K562 (cell line): ENCODE results near the gene SLITRK4. TPM values are rescaled to one million over a fixed set of nuclear protein-coding genes. Genes with fewer than 3 reads are reported as not detected.

Experiments
- ATAC-seq: fragments of 200-7000 bp; cut with Tn5 transposase; 3 replicates; pipeline ENCODE4 v1.9.1; 2020; ENCODE audit warnings: moderate library complexity
- BruUV-seq: library from RNA; stranded (reverse); fragments of 400-500 nt; replicated peaks from 2 replicates; lab custom pipeline; 2021; lab: Mats Ljungman, UMichigan
- CTCF ChIA-PET: fragments of 300-600 bp; formaldehyde crosslinking; extraction: SDS; loops from one replicate; lab custom pipeline; 2021; ENCODE audit warnings: low intra/inter-chr PET ratio; lab: Yijun Ruan, JAX
- POLR2A ChIA-PET: fragments of 300-600, 350-650 bp; sonication (Branson Sonifier 250); formaldehyde crosslinking; extraction: SDS; loops from one replicate; lab custom pipeline; 2021; ENCODE audit warnings: antibody characterized with exemption, inconsistent platforms; lab: Yijun Ruan, JAX
- DNase-seq, 4 experiments: peaks; one replicate each; pipeline versions ENCODE4 v3.0.0 to v3.0.0-alpha.2; 2011 to 2018; ENCODE audit warnings: low spot score in 3 of 4, mixed read lengths in 3 of 4; ENCODE audit errors: extremely low read depth in 1 of 4
- FAIRE-seq: peaks from 2 replicates; lab custom pipeline; 2011; peaks lifted over from hg19 to GRCh38; lab: Jason Lieb, UNC
- H2AFZ ChIP-seq: 2 replicates; pipeline ENCODE4 v1.6.0; 2011; ENCODE audit warnings: low read depth, low read length, control low read depth, inconsistent platforms
- H3K27ac ChIP-seq: fragments of 200-600 bp; 3 replicates; pipeline ENCODE4 v1.8.0; 2011; ENCODE audit warnings: low read depth, mild to moderate bottlenecking, control low read depth, inconsistent platforms, low read length, moderate library complexity, mixed read lengths; ENCODE audit errors: extremely low read depth
- H3K27me3 ChIP-seq, 2 experiments: fragments of 300-600 bp in 1 of 2; 2 replicates in 1 of 2; 3 replicates in 1 of 2; pipeline versions ENCODE4 v1.6.0 to v1.8.0; 2011; ENCODE audit warnings: inconsistent platforms in 2 of 2, low read length in 2 of 2, mild to moderate bottlenecking in 1 of 2, mixed read lengths in 1 of 2, moderate library complexity in 1 of 2; ENCODE audit not compliant: control insufficient read depth in 2 of 2, insufficient read depth in 2 of 2
- H3K36me3 ChIP-seq: fragments of 300-600 bp; 3 replicates; pipeline ENCODE4 v1.8.0; 2011; ENCODE audit warnings: mild to moderate bottlenecking, low read length, inconsistent platforms; ENCODE audit not compliant: control insufficient read depth, insufficient read depth
- H3K4me1 ChIP-seq, 2 experiments: fragments of 200-600 bp in 1 of 2; replicated peaks in 1 of 2; 2 replicates in 1 of 2; 3 replicates in 1 of 2; pipeline versions ENCODE4 v1.5.1 to v1.8.0; 2011; ENCODE audit warnings: inconsistent platforms in 2 of 2, low read length in 2 of 2, mild to moderate bottlenecking in 1 of 2, mixed read lengths in 1 of 2, moderate library complexity in 1 of 2; ENCODE audit not compliant: control insufficient read depth in 2 of 2, insufficient read depth in 2 of 2
- H3K4me2 ChIP-seq: 2 replicates; pipeline ENCODE4 v1.6.1; 2011; ENCODE audit warnings: low read length, control low read depth, inconsistent platforms, mixed read lengths; ENCODE audit not compliant: insufficient read depth
- H3K4me3 ChIP-seq: fragments of 200-600 bp; sonication (generic), shearing (Covaris generic); 2 replicates; pipeline ENCODE4 v1.5.1; 2016; ENCODE audit warnings: control low read depth, inconsistent platforms
- H3K79me2 ChIP-seq: fragments of 200-600 bp; 3 replicates; pipeline ENCODE4 v1.8.0; 2011; ENCODE audit warnings: low read length, inconsistent platforms; ENCODE audit not compliant: control insufficient read depth, insufficient read depth
- H3K9ac ChIP-seq, 2 experiments: 2 replicates each; pipeline versions ENCODE4 v1.6.0 to v1.6.1; 2011; ENCODE audit warnings: low read depth in 2 of 2, low read length in 2 of 2, control low read depth in 1 of 2, inconsistent platforms in 1 of 2, mild to moderate bottlenecking in 1 of 2, mixed read lengths in 1 of 2; ENCODE audit not compliant: insufficient read depth in 1 of 2
- H3K9me1 ChIP-seq: one replicate; pipeline ENCODE4 v1.6.0; 2011; ENCODE audit warnings: inconsistent platforms, mild to moderate bottlenecking, low read length, moderate library complexity; ENCODE audit not compliant: control insufficient read depth, insufficient read depth
- H3K9me3 ChIP-seq: replicated peaks from 2 replicates; pipeline ENCODE4 v1.5.1; 2011; ENCODE audit warnings: low read depth, low read length, inconsistent platforms; ENCODE audit not compliant: control insufficient read depth, insufficient read depth
- H4K20me1 ChIP-seq: replicated peaks from 2 replicates; pipeline ENCODE4 v1.6.1; 2011; ENCODE audit warnings: low read length, inconsistent platforms, mixed read lengths; ENCODE audit not compliant: control insufficient read depth, insufficient read depth
- CEBPB ChIP-seq: fragments of 450-650 bp; IDR thresholded peaks from 2 replicates; pipeline ENCODE4 v1.6.1; 2016; ENCODE audit warnings: missing genetic modification characterization, missing compliant biosample characterization
- E2F3 ChIP-seq: fragments of 250-450 bp; sonication (Bioruptor Pico); IDR thresholded peaks from 2 replicates; pipeline ENCODE4 v1.4.0; 2020; ENCODE audit warnings: mild to moderate bottlenecking
- GTF2A2 ChIP-seq: IDR thresholded peaks from 2 replicates; pipeline ENCODE4 v1.6.1; 2016; ENCODE audit warnings: mild to moderate bottlenecking, missing genetic modification characterization, missing compliant biosample characterization
- L3MBTL2 ChIP-seq: fragments of 450-650 bp; IDR thresholded peaks from 2 replicates; pipeline ENCODE4 v1.6.1; 2016; ENCODE audit warnings: mild to moderate bottlenecking, moderate library complexity
- LCOR ChIP-seq: sonication (generic); formaldehyde crosslinking; IDR thresholded peaks from 2 replicates; pipeline ENCODE4 v1.8.0; 2022; ENCODE audit warnings: mild to moderate bottlenecking, missing genetic modification reagents
- NR3C1 ChIP-seq: sonication (generic); formaldehyde crosslinking; IDR thresholded peaks from 2 replicates; pipeline ENCODE4 v1.8.1; 2022; ENCODE audit warnings: missing genetic modification reagents
- RFX5 ChIP-seq: IDR thresholded peaks from 2 replicates; pipeline ENCODE4 v1.6.1; 2011; ENCODE audit warnings: low read depth, mild to moderate bottlenecking, improper control_type of control experiment, low read length
- ZBTB2 ChIP-seq: fragments of 450-650 bp; IDR thresholded peaks from 2 replicates; pipeline ENCODE4 v1.6.1; 2016; ENCODE audit warnings: antibody characterized with exemption
- ZFP91 ChIP-seq: sonication (generic); formaldehyde crosslinking; IDR thresholded peaks from 2 replicates; pipeline ENCODE4 v1.8.0; 2022; ENCODE audit warnings: mild to moderate bottlenecking, missing genetic modification reagents
- ZNF12 ChIP-seq: sonication (generic); formaldehyde crosslinking; IDR thresholded peaks from 2 replicates; pipeline ENCODE4 v1.4.0; 2020; ENCODE audit warnings: mild to moderate bottlenecking, missing genetic modification reagents
- ZNF133 ChIP-seq: fragments of 250-450 bp; sonication (Bioruptor Pico); IDR thresholded peaks from 2 replicates; pipeline ENCODE4 v1.4.0; 2020; ENCODE audit warnings: mild to moderate bottlenecking
- ZNF431 ChIP-seq: sonication (generic); formaldehyde crosslinking; IDR thresholded peaks from 2 replicates; pipeline ENCODE4 v1.8.0; 2022; ENCODE audit warnings: mild to moderate bottlenecking, missing genetic modification reagents
- ZNF639 ChIP-seq, 2 experiments: fragments of 200-800 bp in 1 of 2; sonication (Bioruptor generic) in 1 of 2; sonication (generic) in 1 of 2; formaldehyde crosslinking in 1 of 2; IDR thresholded peaks in 1 of 2; conservative IDR thresholded peaks in 1 of 2; 2 replicates each; pipeline versions ENCODE4 v1.5.0 to v1.6.1; 2016 to 2020; ENCODE audit warnings: missing compliant biosample characterization in 1 of 2, missing genetic modification characterization in 1 of 2, missing genetic modification reagents in 1 of 2
- WGBS: fragments of 100-300 bp; shearing (Covaris generic); methylation state at CpG from one replicate; pipeline ENCODE4 v1.1.6; 2016; ENCODE audit warnings: low coverage, mixed read lengths; ENCODE audit not compliant: insufficient coverage; ENCODE audit errors: missing lambda C conversion rate; 5-methylcytosine and 5-hydroxymethylcytosine counted together
- in situ Hi-C: fragments of 300-500 bp; cut with MboI; formaldehyde crosslinking; loops from 4 replicates; pipeline ENCODE4 v1.15.0; 2018; ENCODE audit warnings: inconsistent platforms, mixed read lengths
- intact Hi-C: fragments of 100-400 bp; cut with micrococcal nuclease; formaldehyde crosslinking; loops from 2 replicates; pipeline ENCODE4 v1.14.2; 2022
- polyA plus RNA-seq, 8 experiments: library from polyadenylated mRNA; depleted of rRNA in 4 of 8; stranded (reverse) in 5 of 8; unstranded in 3 of 8; fragments of >200 nt; fragmentation: Nextera tagmentation in 2 of 8; fragmentation: Illumina TruSeq in 1 of 8; extraction: Ambion mirVana in 2 of 8; extraction: Trizol in 1 of 8; gene quantifications; 2 replicates each; pipeline versions ENCODE4 v1.2.1 to v1.2.3, GENCODE V29; 2011 to 2014; ENCODE audit warnings: inconsistent platforms in 1 of 8, missing spikeins in 1 of 8
- total RNA-seq, 7 experiments: library from RNA; depleted of rRNA in 6 of 7; stranded (reverse); fragments of >200 nt in 6 of 7; fragmentation: Illumina TruSeq in 2 of 7; extraction: Trizol in 2 of 7; gene quantifications; 2 replicates each; pipeline versions ENCODE4 v1.2.1 to v1.2.3, GENCODE V29; 2011 to 2021; ENCODE audit warnings: low replicate concordance in 1 of 7
- TF ChIP-seq, protein P1 (sequence below): sonication (generic); formaldehyde crosslinking; IDR thresholded peaks from 2 replicates; pipeline ENCODE4 v1.8.1; 2023; ENCODE audit warnings: mild to moderate bottlenecking, missing genetic modification reagents

Gene SLITRK4
- total and polyA plus RNA-seq, 9 of the 15 experiments (the other 6 are each of a cell fraction or from before 2014, with no cell fraction given): not detected

DNA sequence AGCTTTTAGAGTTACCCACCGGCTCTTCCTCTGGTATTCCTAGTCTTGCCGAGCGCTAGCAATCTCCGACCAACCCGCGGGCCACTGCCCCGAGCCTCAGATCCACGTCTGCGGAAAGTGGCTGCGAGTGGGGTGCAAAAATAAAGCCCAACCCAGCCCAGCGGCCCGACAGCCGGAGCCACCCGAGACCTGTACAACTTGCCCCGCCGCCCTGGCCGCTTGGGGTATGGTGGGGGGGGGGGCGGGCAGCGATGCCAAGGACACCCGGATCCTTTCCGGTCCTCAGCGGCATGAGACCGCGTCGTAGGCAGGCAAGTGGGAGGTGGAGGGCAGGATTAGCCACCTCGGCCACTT is 1.6 kb downstream of the SLITRK4 start (continued):
- TF ChIP-seq, protein P1, sequence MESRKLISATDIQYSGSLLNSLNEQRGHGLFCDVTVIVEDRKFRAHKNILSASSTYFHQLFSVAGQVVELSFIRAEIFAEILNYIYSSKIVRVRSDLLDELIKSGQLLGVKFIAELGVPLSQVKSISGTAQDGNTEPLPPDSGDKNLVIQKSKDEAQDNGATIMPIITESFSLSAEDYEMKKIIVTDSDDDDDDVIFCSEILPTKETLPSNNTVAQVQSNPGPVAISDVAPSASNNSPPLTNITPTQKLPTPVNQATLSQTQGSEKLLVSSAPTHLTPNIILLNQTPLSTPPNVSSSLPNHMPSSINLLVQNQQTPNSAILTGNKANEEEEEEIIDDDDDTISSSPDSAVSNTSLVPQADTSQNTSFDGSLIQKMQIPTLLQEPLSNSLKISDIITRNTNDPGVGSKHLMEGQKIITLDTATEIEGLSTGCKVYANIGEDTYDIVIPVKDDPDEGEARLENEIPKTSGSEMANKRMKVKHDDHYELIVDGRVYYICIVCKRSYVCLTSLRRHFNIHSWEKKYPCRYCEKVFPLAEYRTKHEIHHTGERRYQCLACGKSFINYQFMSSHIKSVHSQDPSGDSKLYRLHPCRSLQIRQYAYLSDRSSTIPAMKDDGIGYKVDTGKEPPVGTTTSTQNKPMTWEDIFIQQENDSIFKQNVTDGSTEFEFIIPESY (CRISPR knock-in tag): no peak
- TF ChIP-seq ZNF133 (CRISPR knock-in tag) (no peak), ZNF431 (CRISPR knock-in tag) (no peak), E2F3 (CRISPR knock-in tag) (no peak), ZNF12 (CRISPR knock-in tag) (no peak), LCOR (CRISPR knock-in tag) (no peak)
- TF ChIP-seq, all 486 proteins: peak for 0

GRCh38 chrX:143633461-143634308 is 2.2 kb downstream of the SLITRK4 start:
- 3% methylated on average over 6 of the region's 64 CpGs for WGBS
- FAIRE-seq: no peak
- no peak overlapping the region for H3K27ac ChIP-seq
- POLR2A ChIA-PET: no interaction called here
- no peak overlapping the region for H3K4me3 ChIP-seq
- no TSS peak for BruUV-seq
- no peaks in the 10 kb centered on the region for H4K20me1 ChIP-seq
- H3K79me2 ChIP-seq: no peaks in the 10 kb centered on the region
- no peak for DNase-seq
- intact Hi-C loops (no loop called here), in situ Hi-C loops (no loop called here)
- no peak overlapping the region for H2AFZ ChIP-seq
- CTCF ChIA-PET: no interaction called here
- H3K4me1 ChIP-seq: no peaks in the 10 kb centered on the region
- no peak for ATAC-seq
- no peak overlapping the region for H3K4me2 ChIP-seq
- no peaks in the 10 kb centered on the region for H3K27me3 ChIP-seq
- no peaks in the 10 kb centered on the region for H3K9me3 ChIP-seq
- no peaks in the 10 kb centered on the region for H3K9me1 ChIP-seq
- no peaks in the 10 kb centered on the region for H3K36me3 ChIP-seq
- H3K9ac ChIP-seq: no peak overlapping the region
- TF ChIP-seq NR3C1: no peak
- TF ChIP-seq E2F3 (CRISPR knock-in tag): no peak
- TF ChIP-seq ZNF639 (CRISPR knock-in tag; conservative IDR thresholded peaks at IDR 0.05 in 1 of 2, IDR thresholded peaks at IDR 0.05 in 1 of 2): no peak
- TF ChIP-seq GTF2A2: no peak
- no peak for TF ChIP-seq RFX5
- TF ChIP-seq CEBPB: no peak
- TF ChIP-seq ZBTB2: no peak
- TF ChIP-seq L3MBTL2: no peak
- TF ChIP-seq ZFP91 (CRISPR knock-in tag): no peak
